HUES48 (cell line): ENCODE results near the gene EMC6.

Source experiments
- H3K27ac ChIP-seq: one replicate; pipeline ENCODE4 v1.7.0; 2013; ENCODE audit warnings: low read depth, low read length, inconsistent platforms
- H3K27me3 ChIP-seq: 2 replicates; pipeline ENCODE4 v1.6.1; 2013; ENCODE audit warnings: mild to moderate bottlenecking, low read length; ENCODE audit not compliant: control insufficient read depth, insufficient read depth
- H3K36me3 ChIP-seq: 2 replicates; pipeline ENCODE4 v1.6.1; 2013; ENCODE audit warnings: low read length; ENCODE audit not compliant: control insufficient read depth, insufficient read depth
- H3K4me1 ChIP-seq: 2 replicates; pipeline ENCODE4 v1.6.1; 2013; ENCODE audit warnings: mild to moderate bottlenecking, low read length; ENCODE audit not compliant: control insufficient read depth, insufficient read depth
- H3K4me3 ChIP-seq: 2 replicates; pipeline ENCODE4 v1.5.1; 2013; ENCODE audit warnings: mild to moderate bottlenecking, low read depth, low read length
- H3K9ac ChIP-seq: 2 replicates; pipeline ENCODE4 v1.6.1; 2013; ENCODE audit warnings: mild to moderate bottlenecking, low read depth, low read length, moderate library complexity
- H3K9me3 ChIP-seq: 2 replicates; pipeline ENCODE4 v1.6.1; 2013; ENCODE audit warnings: low read length; ENCODE audit not compliant: control insufficient read depth, insufficient read depth

The EMC6 gene

GRCh38 chr17:3656755-3657587 is 11.6 kb upstream of the EMC6 start:
- Histone ChIP-seq H3K36me3 (peaks cover 11% of the 10 kb centered on the region; the same call in 1 of the 2 replicates), H3K9me3 (no peaks in the 10 kb centered on the region), H3K4me3 (no peak overlapping the region), H3K27me3 (no peaks in the 10 kb centered on the region), H3K27ac (no peak overlapping the region), H3K4me1 (0 out of 2 replicates have a peak, but pooled peaks cover 5% of the 10 kb centered on the region), H3K9ac (no peak overlapping the region)

DNA sequence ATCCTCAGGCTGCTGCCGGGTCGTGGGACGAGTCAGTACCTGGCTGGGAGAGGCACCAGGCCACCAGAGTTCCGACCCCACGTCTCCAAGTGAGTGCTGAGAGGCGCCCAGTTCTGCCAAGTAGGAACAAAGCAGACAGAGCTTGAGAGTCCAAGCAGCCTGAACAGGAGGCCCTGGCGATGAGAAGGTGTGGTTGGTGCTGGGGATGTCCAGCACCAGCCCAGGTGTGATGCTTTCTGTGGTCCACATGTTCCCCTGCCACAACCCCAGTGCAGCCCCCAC is 11.1 kb upstream of the EMC6 start:
- Histone ChIP-seq H3K9me3 (no peaks in the 10 kb centered on the region), H3K4me1 (0 out of 2 replicates have a peak, but pooled peaks cover 5% of the 10 kb centered on the region), H3K4me3 (no peak overlapping the region), H3K27me3 (no peaks in the 10 kb centered on the region), H3K27ac (no peak overlapping the region), H3K9ac (no peak overlapping the region), H3K36me3 (peaks cover 11% of the 10 kb centered on the region; the same call in 1 of the 2 replicates)

DNA sequence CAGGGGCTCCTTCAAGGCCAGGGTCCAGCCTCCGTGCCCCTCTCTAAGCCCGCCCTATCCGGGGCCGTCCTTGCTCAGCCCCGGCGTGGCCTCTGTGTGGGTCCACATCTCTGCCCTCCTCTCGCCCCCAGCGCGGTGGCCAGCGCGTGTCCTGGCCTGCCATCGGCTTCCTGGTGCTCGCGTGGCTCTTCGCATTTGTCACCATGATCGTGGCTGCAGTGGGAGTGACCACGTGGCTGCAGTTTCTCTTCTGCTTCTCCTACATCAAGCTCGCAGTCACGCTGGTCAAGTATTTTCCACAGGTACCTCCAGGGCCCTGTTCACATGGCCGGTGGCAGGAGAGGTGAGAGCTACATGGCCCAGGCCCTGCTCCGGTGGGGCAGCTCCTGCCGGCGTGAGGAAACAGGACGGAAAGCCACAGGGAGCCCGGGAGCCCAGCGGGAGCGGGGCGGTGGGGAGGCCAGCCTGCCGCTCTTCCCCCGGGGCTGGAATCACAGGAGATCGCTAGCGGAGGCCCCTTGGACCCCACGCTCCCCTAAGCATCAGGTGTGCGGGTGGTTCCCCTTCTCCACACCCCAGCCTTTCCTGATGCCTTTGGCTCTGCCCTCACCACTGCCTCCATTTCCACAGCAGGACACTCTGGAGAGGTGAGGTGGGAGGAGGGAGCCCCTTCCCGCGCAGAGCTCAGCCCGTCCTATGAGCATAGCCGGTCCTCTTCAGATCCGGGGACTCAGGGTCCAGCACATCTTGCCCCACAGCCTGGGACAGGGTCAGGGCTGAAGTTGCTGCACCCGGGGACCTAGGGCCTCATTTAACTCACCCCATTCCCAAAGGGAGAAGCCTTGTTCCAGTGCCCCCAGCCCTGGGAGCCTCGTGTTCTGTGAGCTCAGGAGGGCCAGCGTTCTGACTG is 10.5 kb upstream of the EMC6 start:
- Histone ChIP-seq H3K36me3 (peaks cover 15% of the 10 kb centered on the region), H3K27me3 (no peaks in the 10 kb centered on the region), H3K27ac (no peak overlapping the region), H3K9ac (no peak overlapping the region), H3K4me1 (0 out of 2 replicates have a peak, but pooled peaks cover 5% of the 10 kb centered on the region), H3K9me3 (no peaks in the 10 kb centered on the region), H3K4me3 (no peak overlapping the region)

DNA sequence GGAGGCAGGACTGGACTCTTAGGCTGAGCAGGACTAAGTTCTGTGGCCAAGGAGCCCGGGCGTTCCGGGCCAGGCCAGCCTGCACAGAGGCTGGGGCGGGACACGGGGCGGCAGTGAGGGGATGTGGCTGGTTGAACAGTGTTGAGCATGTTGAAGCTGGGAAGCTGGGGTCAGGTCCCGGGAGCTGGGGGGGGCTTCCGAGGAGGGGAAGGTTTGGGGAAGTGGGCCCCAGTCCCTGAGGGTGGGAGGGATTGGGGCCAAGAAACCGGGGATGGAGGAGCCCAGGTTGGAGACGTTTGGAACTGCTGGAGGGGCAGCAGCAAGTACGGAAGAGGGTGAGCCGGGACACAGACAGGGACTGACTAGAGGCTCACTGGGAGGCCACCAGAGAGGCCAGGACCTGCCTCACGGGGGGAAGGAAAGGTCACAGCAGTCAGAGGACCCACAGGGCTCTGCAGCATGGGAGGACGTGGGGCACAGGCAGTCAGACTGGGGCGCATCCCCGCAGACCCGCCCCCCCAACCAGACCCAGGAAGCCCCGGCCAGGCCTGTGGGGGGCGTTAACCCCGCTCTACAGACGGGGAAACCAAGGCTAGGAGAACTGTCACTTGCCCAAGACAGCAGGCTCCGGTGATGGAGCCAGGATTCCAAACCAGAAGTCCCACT is 9.7 kb upstream of the EMC6 start:
- Histone ChIP-seq H3K4me3 (no peak overlapping the region), H3K4me1 (0 out of 2 replicates have a peak, but pooled peaks cover 5% of the 10 kb centered on the region), H3K9ac (no peak overlapping the region), H3K27me3 (no peaks in the 10 kb centered on the region), H3K9me3 (no peaks in the 10 kb centered on the region), H3K27ac (no peak overlapping the region), H3K36me3 (peaks cover 23% of the 10 kb centered on the region)

DNA sequence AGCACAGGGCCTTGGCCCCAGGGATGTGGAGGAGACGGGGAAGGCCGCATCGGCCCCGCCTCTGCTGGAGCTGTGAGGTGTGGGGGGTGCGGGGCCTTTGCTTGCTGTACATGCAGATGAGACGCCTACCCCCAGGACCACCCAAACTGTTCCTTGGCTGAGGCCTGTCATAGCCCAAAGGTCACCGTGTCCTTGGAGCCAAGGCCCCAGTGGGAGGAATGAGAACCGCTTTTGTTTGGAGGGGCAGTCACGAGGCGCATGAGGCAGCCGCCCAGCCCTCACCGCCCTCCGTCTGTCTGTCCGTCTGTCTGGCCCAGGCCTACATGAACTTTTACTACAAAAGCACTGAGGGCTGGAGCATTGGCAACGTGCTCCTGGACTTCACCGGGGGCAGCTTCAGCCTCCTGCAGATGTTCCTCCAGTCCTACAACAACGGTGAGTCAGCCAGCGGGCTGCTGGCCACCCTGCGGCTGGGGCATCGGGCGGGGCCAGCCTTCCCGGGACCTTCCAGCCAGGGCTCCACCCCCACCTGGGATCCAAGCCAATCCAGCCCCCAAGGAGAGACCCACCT is 9.0 kb upstream of the EMC6 start:
- Histone ChIP-seq H3K36me3 (peaks cover 28% of the 10 kb centered on the region), H3K4me1 (0 out of 2 replicates have a peak, but pooled peaks cover 5% of the 10 kb centered on the region), H3K9ac (no peak overlapping the region), H3K27ac (no peak overlapping the region), H3K4me3 (no peak overlapping the region), H3K27me3 (no peaks in the 10 kb centered on the region), H3K9me3 (no peaks in the 10 kb centered on the region)

DNA sequence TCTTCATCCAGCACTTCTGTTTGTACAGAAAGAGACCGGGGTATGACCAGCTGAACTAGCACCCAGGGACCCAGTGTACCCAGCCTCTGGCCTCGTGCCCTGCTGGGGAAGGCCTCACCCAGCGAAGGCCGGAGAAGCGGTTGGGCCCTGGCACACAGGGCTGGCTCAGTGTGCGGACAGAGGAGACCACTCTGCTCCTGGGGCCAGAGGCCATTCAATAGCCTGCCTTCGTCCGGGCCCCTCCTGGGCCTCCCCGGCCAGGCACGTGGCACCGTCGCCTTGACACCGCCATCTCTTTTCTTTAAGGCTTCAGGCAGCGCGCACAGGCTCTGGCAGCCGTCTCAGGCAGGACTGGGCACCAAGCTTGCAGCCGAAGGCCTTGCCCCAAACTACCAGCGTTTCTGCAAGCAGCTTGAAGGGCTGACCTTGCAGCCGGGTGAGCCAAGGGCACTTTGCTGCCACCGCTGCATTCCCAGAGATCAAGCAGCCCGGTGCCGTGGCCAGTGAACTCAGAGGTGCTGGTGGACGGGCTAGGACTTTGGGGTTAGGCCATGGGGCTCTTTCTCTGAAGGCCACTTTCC is 8.2 kb upstream of the EMC6 start:
- Histone ChIP-seq H3K36me3 (peaks cover 28% of the 10 kb centered on the region), H3K4me1 (0 out of 2 replicates have a peak, but pooled peaks cover 5% of the 10 kb centered on the region), H3K27me3 (no peaks in the 10 kb centered on the region), H3K9ac (no peak overlapping the region), H3K4me3 (no peak overlapping the region), H3K27ac (no peak overlapping the region), H3K9me3 (no peaks in the 10 kb centered on the region)

DNA sequence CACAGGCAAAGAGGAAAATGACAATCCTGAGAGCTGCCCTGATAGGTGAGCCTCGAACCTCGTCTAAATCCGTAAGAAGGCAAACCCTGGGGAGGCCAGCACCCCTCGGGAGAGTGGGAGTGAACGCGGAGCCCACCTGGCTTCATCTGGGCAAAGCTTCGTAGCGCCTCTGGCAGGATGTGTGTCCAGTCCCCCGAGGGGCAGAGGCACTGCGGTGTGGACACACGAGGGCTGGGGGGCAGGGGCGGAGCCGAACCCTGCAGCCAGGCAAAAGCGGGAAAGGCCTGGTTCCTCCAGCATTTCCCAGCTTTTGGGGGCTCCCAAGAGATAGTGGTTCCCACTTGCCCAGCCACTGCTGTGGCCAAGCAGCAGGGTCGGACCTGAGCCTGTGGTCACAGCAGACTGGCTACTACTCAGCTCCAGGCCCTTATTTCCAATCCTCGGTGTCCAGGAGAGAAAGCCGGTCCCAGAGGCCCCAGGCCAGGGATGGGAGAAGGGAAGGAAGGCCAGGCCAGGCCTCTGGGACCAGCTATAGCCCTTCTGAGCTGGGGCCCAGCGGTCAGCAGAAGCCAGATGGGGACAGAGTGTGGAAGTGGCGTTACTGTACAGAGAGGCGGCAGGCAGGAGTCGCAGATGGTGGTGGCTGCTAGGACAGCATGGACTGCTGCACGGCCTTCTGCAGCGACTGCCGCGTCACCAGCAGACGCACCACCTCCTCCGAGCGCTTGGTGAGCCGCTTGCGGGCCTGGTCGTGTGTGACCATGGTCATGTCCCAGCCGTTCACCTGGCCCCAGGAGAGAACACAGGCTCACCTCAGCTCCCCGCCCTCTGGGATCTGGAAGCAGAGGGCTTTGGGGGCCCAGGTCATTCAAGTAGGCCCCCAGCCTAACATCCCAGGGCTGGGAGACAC is 5.3 kb upstream of the EMC6 start:
- Histone ChIP-seq H3K4me3 (no peak overlapping the region), H3K27ac (no peak overlapping the region), H3K27me3 (no peaks in the 10 kb centered on the region), H3K9ac (no peak overlapping the region), H3K4me1 (0 out of 2 replicates have a peak, but pooled peaks cover 10% of the 10 kb centered on the region), H3K9me3 (no peaks in the 10 kb centered on the region), H3K36me3 (peaks cover 24% of the 10 kb centered on the region)

- Histone ChIP-seq H3K4me1 (peaks cover 8% of the 10 kb centered on the region; the same call in 1 of the 2 replicates), H3K9me3 (no peaks in the 10 kb centered on the region), H3K27me3 (no peaks in the 10 kb centered on the region), H3K27ac (no peak overlapping the region), H3K4me3 (no peak overlapping the region), H3K36me3 (peaks cover 23% of the 10 kb centered on the region; the same call in 1 of the 2 replicates), H3K9ac (no peak overlapping the region)
Observed at GRCh38 chr17:3665834-3666233, 2.8 kb upstream of the EMC6 start.

- no peak overlapping the region for H3K27ac ChIP-seq
- no peak overlapping the region for H3K4me3 ChIP-seq
- H3K9ac ChIP-seq = no peak overlapping the region
- H3K9me3 ChIP-seq = no peaks in the 10 kb centered on the region
- no peaks in the 10 kb centered on the region for H3K27me3 ChIP-seq
- H3K4me1 ChIP-seq = peaks cover 8% of the 10 kb centered on the region; the same call in 1 of the 2 replicates
- H3K36me3 ChIP-seq = peaks cover 24% of the 10 kb centered on the region; the same call in 1 of the 2 replicates
Observed at GRCh38 chr17:3666516-3666915, 2.1 kb upstream of the EMC6 start.
